SU-DHL-6 (cell line): Measurements from ENCODE around the gene SERPINB2.

Source experiments
- CTCF ChIP-seq: fragments of 200-600 bp; sonication (generic); IDR thresholded peaks from one replicate; pipeline ENCODE4 v1.5.1; 2017; ENCODE audit warnings: antibody characterized with exemption, mild to moderate bottlenecking, low read length, moderate library complexity; ENCODE audit not compliant: insufficient read depth, poor library complexity, severe bottlenecking
- EZH2phosphoT487 ChIP-seq: fragments of 200-600 bp; sonication (generic), shearing (Covaris generic); conservative IDR thresholded peaks from 2 replicates; pipeline ENCODE4 v1.6.1; 2018; ENCODE audit warnings: mild to moderate bottlenecking, antibody characterized with exemption, low read length, moderate library complexity, mixed read lengths

GRCh38 chr18:63947051-63947790, 59.7 kb downstream of the SERPINB2 start:
- TF ChIP-seq CTCF (no peak), EZH2phosphoT487 (no peak)
